ENCODE data around the gene GRAMD2A.

Gene GRAMD2A

DNA sequence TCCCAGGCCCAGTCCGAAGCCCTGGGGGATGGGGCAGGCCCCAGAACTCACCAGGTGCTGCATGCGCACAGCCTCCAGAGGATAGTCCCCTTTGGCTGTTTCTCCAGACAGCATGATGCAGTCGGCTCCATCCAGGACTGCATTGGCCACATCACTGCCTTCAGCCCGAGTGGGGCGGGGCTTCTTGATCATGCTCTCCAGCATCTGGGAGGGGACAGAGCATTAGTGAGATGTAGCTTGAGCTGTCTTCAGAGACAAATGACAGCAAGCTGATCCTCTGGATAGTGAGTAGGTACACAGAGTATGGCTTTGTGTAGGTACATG lies 9.1 kb upstream of the GRAMD2A start:
- TF ChIP-seq CTCF (IDR thresholded peaks at IDR 0.05) = no peak

- no peak for TF ChIP-seq CTCF (IDR thresholded peaks at IDR 0.05)
These were observed 8.5 kb upstream of the GRAMD2A start for GRCh38 chr15:72205896-72206676.

DNA sequence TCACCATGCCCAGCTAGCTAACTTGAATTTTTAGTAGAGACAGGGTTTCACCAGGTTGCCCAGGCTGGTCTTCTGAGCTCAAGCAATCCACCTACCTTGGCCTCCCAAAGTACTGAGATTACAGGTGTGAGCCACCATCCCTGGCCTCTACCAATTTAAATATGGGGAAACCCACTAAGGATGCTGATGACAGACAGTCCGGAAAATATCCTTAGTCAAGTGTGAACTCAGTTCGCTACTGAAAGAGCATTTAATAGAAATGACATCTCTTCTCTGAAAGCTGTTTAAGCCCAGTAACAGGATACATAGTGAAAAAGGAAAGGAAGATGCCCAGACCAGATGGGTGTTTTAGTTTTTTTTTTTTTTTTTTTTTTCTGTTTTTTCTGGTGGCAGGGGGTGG lies 7.7 kb upstream of the GRAMD2A start:
- no peak for TF ChIP-seq CTCF (IDR thresholded peaks at IDR 0.05)

GRCh38 chr15:72203507-72203837 lies 5.9 kb upstream of the GRAMD2A start:
- TF ChIP-seq CTCF (IDR thresholded peaks at IDR 0.05) = no peak

DNA sequence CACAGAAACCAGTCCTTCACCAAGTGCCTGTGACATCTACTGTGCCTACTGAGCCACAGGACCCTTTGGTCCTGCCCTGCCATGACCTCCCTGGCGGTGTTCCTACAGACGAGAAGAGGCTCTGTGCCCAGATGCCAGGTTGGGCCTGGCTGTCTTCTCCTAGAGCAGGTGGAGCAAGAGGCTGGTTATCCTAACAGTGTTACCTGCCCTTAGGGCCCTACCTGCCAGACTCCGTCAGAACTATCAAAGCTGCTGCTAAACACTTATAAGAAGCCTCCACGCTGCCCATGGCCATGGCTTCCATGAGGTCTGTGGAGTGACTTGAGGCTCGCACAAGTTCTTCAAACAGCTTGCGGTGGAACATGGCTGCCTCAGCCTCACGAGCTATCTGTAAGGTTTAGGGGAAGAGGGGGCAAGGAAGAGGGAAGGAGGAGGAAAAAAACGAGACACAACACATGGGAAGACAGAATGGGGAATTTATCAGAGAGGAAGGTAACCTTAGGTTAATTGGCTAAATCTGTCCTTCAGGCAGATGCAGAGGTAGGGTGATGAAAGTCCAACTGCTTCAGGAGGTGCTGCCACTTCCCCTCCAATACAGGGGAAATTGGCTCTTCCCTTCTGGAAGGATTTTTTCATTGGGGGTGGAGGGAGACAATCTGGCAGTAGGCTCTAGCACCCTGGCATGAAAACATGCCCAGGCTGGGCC lies 5.4 kb upstream of the GRAMD2A start:
- no peak for TF ChIP-seq CTCF (IDR thresholded peaks at IDR 0.05)

DNA sequence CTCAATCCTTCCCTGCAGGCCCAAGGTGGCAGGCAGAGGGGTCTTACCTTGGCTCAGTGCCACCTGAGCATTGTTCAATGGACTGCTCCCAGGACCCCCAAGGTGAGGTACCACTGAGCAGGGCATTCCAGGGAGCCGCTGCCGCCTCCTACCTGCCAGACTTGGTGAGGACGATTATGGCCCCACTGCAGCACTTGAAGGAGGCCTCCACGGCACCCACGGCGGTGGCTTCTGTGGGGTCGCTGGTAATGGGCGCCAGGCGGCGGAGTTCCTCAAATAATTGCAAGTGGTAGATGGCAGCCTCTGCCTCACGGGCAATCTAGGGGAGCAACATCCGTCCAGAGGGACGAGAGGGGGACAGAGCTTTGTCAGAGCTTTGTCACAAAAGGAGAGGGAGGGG lies 4.7 kb upstream of the GRAMD2A start:
- no peak for TF ChIP-seq CTCF (IDR thresholded peaks at IDR 0.05)

- no peak for TF ChIP-seq CTCF (IDR thresholded peaks at IDR 0.05)
These were observed 3.9 kb upstream of the GRAMD2A start for GRCh38 chr15:72201391-72201921.
